Suprapubic skin (tissue), 4 donors: ENCODE measurements around the gene C2CD2L. TPM values are rescaled to one million over a fixed set of nuclear protein-coding genes. Genes with fewer than 3 reads are reported as not detected.
A peak's percentile ranks its signal among the peaks of the same experiment; 100 is the strongest.

Experiments
- DNase-seq, 2 donors: peaks; one replicate each; pipeline ENCODE4 v3.0.0-alpha.2; 2019; ENCODE audit warnings: low spot score in 2 of 2
- H3K27ac ChIP-seq: fragments of 200-600 bp; sonication (generic); one replicate; pipeline ENCODE4 v1.5.1; 2019
- H3K27me3 ChIP-seq: fragments of 200-600 bp; sonication (generic); one replicate; pipeline ENCODE4 v1.5.1; 2019
- H3K36me3 ChIP-seq: fragments of 200-600 bp; sonication (generic); one replicate; pipeline ENCODE4 v1.5.1; 2019
- H3K4me1 ChIP-seq: fragments of 200-600 bp; sonication (generic); one replicate; pipeline ENCODE4 v1.5.1; 2019
- H3K4me3 ChIP-seq: fragments of 200-600 bp; sonication (generic); one replicate; pipeline ENCODE4 v1.5.1; 2019; ENCODE audit warnings: mild to moderate bottlenecking
- H3K9me3 ChIP-seq: fragments of 200-600 bp; sonication (generic); one replicate; pipeline ENCODE4 v1.5.1; 2019
- EP300 ChIP-seq: sonication (generic); formaldehyde crosslinking; IDR thresholded peaks from one replicate; pipeline ENCODE4 v1.6.1; 2017; ENCODE audit warnings: antibody characterized with exemption
- POLR2A ChIP-seq, 2 donors: fragments of 450-650 bp; IDR thresholded peaks; one replicate each; pipeline ENCODE4 v1.6.1; 2017; ENCODE audit warnings: antibody characterized with exemption in 2 of 2, mild to moderate bottlenecking in 2 of 2, moderate library complexity in 2 of 2
- POLR2AphosphoS5 ChIP-seq, 3 donors: sonication (generic); formaldehyde crosslinking; IDR thresholded peaks; one replicate each; pipeline ENCODE4 v1.6.1; 2017; ENCODE audit warnings: antibody characterized with exemption in 3 of 3
- WGBS: methylation state at CpG from one replicate; pipeline ENCODE4 v1.1.5; 2018; 5-methylcytosine and 5-hydroxymethylcytosine counted together
- total RNA-seq, 4 donors: library from RNA; depleted of rRNA; stranded (reverse); fragments of >200 nt; gene quantifications; one replicate each; pipeline ENCODE4 v1.1.0, GENCODE V29; 2016
- TF ChIP-seq, protein P1 (sequence below), 2 donors: fragments of 200-600 bp in 1 of 2; fragments of 450-650 bp in 1 of 2; sonication (generic) in 1 of 2; IDR thresholded peaks; one replicate each; pipeline ENCODE4 v1.5.1; 2016 to 2019; ENCODE audit warnings: antibody characterized with exemption in 2 of 2, mild to moderate bottlenecking in 1 of 2, moderate library complexity in 1 of 2

The C2CD2L gene
- total RNA-seq, 4 donors from 2014 or later, result 20.1 to 25.9 (median 21.5) TPM

DNA sequence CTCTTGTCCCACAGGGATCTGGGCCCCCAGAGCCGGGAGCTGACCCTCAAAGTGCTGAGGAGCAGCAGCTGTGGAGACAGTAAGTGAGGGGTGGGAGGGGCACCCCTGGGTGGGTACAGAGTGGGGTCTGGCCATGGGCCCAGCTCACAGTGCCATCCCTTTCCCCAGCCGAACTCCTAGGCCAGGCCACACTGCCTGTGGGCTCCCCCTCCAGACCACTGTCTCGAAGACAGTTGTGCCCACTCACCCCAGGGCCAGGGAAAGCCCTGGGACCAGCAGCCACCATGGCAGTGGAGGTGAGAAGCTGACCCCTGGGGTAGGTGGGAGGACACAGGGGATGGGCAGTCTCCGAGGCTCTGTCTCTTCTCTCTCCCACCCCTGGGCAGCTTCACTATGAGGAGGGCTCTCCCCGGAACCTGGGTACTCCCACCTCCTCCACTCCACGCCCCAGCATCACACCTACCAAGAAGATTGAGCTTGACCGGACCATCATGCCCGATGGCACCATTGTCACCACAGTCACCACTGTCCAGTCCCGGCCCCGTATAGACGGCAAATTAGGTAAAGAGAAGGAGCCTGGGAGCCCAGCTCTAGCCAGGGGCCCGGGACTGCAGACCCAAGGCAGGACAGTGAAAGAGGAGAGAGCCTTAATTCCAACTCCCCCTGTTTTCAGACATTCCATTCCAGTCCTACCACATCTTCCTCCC lies 5.3 kb downstream of the C2CD2L start:
- no peak overlapping the region for H3K4me3 ChIP-seq
- peak in 1 of 2 donors; percentile 55 for DNase-seq
- TF ChIP-seq, protein P1, sequence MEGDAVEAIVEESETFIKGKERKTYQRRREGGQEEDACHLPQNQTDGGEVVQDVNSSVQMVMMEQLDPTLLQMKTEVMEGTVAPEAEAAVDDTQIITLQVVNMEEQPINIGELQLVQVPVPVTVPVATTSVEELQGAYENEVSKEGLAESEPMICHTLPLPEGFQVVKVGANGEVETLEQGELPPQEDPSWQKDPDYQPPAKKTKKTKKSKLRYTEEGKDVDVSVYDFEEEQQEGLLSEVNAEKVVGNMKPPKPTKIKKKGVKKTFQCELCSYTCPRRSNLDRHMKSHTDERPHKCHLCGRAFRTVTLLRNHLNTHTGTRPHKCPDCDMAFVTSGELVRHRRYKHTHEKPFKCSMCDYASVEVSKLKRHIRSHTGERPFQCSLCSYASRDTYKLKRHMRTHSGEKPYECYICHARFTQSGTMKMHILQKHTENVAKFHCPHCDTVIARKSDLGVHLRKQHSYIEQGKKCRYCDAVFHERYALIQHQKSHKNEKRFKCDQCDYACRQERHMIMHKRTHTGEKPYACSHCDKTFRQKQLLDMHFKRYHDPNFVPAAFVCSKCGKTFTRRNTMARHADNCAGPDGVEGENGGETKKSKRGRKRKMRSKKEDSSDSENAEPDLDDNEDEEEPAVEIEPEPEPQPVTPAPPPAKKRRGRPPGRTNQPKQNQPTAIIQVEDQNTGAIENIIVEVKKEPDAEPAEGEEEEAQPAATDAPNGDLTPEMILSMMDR (IDR thresholded peaks at IDR 0.05), result no peak
- TF ChIP-seq POLR2AphosphoS5 (IDR thresholded peaks at IDR 0.05) (no peak), EP300 (no peak), POLR2A (IDR thresholded peaks at IDR 0.05) (no peak)
- H3K27ac ChIP-seq, result no peak overlapping the region
- peaks cover 54% of the 10 kb centered on the region for H3K36me3 ChIP-seq
- 84% methylated on average over 9 of the region's 12 CpGs for WGBS
- H3K27me3 ChIP-seq, result no peaks in the 10 kb centered on the region
- H3K9me3 ChIP-seq, result no peaks in the 10 kb centered on the region
- peaks cover 20% of the 10 kb centered on the region for H3K4me1 ChIP-seq

DNA sequence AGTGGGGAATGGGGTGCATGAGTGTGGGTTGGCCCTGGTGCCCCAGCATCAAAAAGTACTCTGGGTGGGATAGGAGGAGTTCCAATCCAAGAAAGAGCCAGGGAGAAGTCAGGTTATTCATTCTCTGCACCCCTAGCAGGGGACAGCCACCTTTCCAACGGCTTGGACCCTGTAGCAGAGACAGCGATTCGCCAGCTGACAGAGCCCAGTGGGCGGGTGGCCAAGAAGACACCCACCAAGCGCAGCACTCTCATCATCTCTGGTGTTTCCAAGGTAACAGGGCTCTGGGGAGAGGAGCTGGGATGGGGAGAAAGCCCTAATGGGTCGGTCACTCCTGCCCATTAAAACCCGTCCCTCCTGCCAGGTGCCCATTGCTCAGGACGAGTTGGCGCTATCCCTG lies 6.6 kb downstream of the C2CD2L start:
- no peaks in the 10 kb centered on the region for H3K9me3 ChIP-seq
- DNase-seq, result no peak
- peaks cover 8% of the 10 kb centered on the region for H3K4me1 ChIP-seq
- no peak overlapping the region for H3K27ac ChIP-seq
- no peak overlapping the region for H3K4me3 ChIP-seq
- H3K27me3 ChIP-seq, result no peaks in the 10 kb centered on the region
- TF ChIP-seq POLR2AphosphoS5 (IDR thresholded peaks at IDR 0.05) (no peak), POLR2A (IDR thresholded peaks at IDR 0.05) (no peak), EP300 (no peak)
- TF ChIP-seq, protein P1 (IDR thresholded peaks at IDR 0.05), result no peak
- 96% methylated on average over 8 of the region's 9 CpGs for WGBS
- peaks cover 54% of the 10 kb centered on the region for H3K36me3 ChIP-seq

DNA sequence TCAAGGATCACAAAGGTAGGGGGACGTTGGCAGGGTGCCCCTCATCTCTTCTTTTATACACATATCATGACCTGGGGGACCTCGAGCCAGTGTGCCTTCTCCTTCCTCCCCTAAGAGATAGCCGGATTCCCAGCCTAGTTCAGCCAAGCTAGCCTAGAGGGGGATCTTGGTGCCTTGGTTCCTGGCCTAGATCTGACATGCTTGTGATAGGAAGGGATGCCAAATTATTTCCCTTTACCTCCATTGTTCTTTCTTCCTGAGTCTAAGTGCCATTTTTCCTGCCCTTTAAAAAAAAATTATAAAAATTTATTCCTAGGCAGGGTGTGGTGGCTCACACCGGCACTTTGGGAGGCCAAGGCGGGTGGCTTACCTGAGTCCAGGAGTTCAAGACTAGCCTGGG lies 7.2 kb downstream of the C2CD2L start:
- TF ChIP-seq POLR2A (IDR thresholded peaks at IDR 0.05) (no peak), EP300 (no peak), POLR2AphosphoS5 (IDR thresholded peaks at IDR 0.05) (no peak)
- TF ChIP-seq, protein P1 (IDR thresholded peaks at IDR 0.05), result no peak
- H3K9me3 ChIP-seq, result no peaks in the 10 kb centered on the region
- H3K4me1 ChIP-seq, result peaks cover 1% of the 10 kb centered on the region
- no peak overlapping the region for H3K27ac ChIP-seq
- DNase-seq, result no peak
- peaks cover 54% of the 10 kb centered on the region for H3K36me3 ChIP-seq
- H3K27me3 ChIP-seq, result no peaks in the 10 kb centered on the region
- WGBS, result 83% methylated on average over 5 of the region's 5 CpGs
- no peak overlapping the region for H3K4me3 ChIP-seq

DNA sequence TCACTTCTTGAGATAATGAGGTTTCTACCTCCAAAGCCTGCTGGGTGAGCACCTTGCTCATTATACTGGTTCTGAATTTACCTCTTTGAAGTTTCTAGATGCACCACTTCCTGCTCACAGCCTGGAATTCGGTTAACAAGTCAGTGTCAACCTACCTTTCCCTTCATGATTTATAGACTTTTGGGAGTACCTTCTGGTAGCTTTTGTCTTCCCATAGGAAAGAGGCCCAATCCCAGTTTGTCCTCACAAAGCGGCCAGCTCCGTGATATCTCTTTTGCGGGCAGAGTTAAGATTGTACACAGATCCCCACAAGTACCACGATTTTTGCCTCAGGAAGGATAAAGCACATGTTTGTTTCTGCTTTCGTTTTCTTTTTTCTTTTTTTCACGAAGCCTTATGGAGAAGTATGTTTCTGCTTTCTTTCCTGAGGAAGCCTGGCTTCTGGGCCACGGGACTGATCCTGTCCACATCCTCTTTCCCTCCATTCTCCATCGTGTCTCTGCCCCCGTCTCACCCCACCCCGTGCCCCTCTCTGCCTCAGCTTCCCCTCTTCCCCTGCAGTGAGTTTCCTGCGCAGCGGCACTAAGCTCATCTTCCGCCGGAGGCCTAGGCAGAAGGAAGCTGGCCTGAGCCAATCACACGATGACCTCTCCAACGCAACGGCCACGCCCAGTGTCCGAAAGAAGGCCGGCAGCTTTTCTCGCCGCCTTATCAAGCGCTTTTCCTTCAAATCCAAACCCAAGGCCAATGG lies 8.5 kb downstream of the C2CD2L start:
- DNase-seq, result peak in 1 of 2 donors; percentile 59
- Histone ChIP-seq H3K4me3 (no peak overlapping the region), H3K4me1 (peaks cover 6% of the 10 kb centered on the region), H3K27ac (no peak overlapping the region), H3K27me3 (no peaks in the 10 kb centered on the region), H3K9me3 (no peaks in the 10 kb centered on the region), H3K36me3 (peaks cover 54% of the 10 kb centered on the region)
- WGBS, result 68% methylated on average over 24 of the region's 24 CpGs
- no peak for TF ChIP-seq EP300
- no peak for TF ChIP-seq POLR2A (IDR thresholded peaks at IDR 0.05)
- TF ChIP-seq POLR2AphosphoS5 (IDR thresholded peaks at IDR 0.05), result no peak
- TF ChIP-seq, protein P1 (IDR thresholded peaks at IDR 0.05), result no peak

DNA sequence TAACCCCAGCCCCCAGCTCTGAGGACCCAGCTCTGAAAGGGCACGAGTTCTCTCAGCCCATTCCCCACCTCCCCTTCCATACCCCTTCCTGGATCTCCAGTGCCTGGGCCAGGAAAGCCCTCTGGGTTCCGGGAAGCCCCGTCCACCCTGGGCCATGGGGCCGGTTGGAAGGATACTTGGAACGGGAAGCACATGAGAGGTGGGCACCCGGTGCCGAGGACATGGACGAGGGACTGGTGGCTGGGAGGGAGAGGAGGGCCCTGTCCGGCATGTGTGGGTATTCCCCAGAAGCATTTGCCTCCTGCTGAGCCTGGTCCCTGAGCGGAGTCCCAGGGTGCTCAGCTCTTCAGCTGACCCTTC lies 9.1 kb downstream of the C2CD2L start:
- Histone ChIP-seq H3K9me3 (no peaks in the 10 kb centered on the region), H3K27ac (no peak overlapping the region), H3K4me1 (peaks cover 9% of the 10 kb centered on the region), H3K4me3 (no peak overlapping the region), H3K27me3 (no peaks in the 10 kb centered on the region), H3K36me3 (peaks cover 49% of the 10 kb centered on the region)
- TF ChIP-seq, protein P1 (IDR thresholded peaks at IDR 0.05), result no peak
- TF ChIP-seq EP300 (no peak), POLR2A (IDR thresholded peaks at IDR 0.05) (no peak), POLR2AphosphoS5 (IDR thresholded peaks at IDR 0.05) (no peak)
- WGBS, result 83% methylated on average over 10 of the region's 10 CpGs
- DNase-seq, result no peak
